Measurements from ENCODE around the gene CDH3. TPM values are rescaled to one million over a fixed set of nuclear protein-coding genes. Genes with fewer than 3 reads are reported as not detected.

Gene CDH3
- polyA plus RNA-seq, 12 donors: 0.44 to 80.2 (median 1.1) TPM; not detected in 1

DNA sequence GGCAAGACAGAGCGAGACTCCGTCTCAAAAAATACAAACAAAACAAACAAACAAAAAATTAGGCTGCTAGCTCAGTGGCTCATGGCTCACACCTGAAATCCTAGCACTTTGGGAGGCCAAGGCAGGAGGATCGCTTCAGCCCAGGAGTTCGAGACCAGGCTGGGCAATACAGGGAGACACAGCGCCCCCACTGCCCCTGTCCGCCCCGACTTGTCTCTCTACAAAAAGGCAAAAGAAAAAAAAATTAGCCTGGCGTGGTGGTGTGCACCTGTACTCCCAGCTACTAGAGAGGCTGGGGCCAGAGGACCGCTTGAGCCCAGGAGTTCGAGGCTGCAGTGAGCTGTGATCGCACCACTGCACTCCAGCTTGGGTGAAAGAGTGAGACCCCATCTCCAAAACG is 91.5 kb downstream of the CDH3 start:
- no peak for DNase-seq

DNA sequence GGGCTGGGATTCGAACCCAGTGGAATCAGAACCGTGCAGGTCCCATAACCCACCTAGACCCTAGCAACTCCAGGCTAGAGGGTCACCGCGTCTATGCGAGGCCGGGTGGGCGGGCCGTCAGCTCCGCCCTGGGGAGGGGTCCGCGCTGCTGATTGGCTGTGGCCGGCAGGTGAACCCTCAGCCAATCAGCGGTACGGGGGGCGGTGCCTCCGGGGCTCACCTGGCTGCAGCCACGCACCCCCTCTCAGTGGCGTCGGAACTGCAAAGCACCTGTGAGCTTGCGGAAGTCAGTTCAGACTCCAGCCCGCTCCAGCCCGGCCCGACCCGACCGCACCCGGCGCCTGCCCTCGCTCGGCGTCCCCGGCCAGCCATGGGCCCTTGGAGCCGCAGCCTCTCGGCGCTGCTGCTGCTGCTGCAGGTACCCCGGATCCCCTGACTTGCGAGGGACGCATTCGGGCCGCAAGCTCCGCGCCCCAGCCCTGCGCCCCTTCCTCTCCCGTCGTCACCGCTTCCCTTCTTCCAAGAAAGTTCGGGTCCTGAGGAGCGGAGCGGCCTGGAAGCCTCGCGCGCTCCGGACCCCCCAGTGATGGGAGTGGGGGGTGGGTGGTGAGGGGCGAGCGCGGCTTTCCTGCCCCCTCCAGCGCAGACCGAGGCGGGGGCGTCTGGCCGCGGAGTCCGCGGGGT is 92.1 kb downstream of the CDH3 start, which contains the start of gene CDH1:
CDH1 (plus strand) TSS at position 247 of the 684 bp plus-strand sequence; CDS start at position 371, 124 bp downstream.
- DNase-seq: no peak

- no peak for DNase-seq
Measured at GRCh38 chr16:68737730-68738629, 92.9 kb downstream of the CDH3 start.

DNA sequence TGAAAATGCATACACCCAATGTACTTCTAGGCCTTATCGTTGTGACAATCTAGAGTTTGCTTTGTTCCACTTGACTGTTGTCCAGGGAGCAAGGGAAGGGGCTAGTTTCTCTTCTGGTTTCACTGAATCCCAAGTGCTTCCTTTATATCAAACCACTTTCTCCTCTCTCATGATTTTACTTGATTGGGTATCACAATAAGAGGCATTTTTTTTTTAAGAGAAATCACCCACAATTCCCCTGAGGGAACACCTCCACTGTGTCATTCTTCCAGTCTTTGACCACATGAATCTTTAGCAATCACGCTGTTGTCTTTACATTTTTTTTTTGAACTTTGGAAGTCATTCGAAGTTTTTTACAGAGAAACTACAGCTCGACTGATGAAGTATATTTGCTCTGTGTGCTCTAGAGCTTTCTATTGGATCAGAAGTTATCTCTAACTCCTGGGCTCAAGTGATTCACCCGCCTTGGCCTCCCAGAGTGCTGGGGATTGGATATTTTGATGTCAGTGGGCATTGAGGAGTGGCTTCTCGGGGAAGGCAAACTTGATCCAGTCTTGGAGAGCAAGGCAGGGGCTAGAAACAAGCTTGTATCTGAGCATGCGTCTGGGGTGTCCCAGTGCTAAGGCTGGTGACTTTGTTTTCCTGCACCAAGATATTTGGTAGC is 95.0 kb downstream of the CDH3 start:
- DNase-seq: no peak

DNA sequence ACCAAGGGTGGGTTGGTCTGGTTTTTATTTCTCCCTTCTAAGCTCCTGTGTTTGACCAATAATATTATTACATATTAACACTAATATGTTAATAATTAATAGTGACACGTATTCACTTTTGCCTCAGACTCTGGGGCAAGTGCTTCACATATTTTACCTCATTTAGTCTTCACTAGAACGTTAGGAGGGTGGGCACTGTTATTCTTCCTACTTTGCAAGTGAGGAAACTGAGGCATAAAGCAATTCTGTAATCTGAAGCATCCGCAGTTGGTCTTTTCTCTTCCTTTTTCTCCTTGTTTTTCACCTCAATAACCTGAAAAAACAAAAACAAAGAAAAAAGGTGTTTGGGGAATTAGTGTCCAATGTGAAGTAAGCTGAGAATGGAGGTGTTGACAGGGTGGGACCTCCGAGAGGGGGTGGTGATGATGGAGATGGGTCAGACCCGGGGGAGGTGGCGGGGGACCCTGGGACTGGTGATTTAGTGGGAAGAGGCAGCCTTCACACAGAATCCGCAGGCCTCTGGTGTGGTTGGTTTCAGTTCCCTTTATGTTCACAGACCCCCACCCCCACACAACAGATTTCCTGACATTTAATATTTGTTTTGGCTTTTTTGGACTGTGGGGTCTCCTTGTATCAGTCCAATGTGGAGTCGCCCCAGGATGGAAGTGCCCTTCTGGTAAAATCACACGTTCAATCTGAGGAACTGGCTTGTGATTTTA is 95.7 kb downstream of the CDH3 start:
- no peak for DNase-seq

GRCh38 chr16:68743664-68744063 is 98.6 kb downstream of the CDH3 start:
- no peak for DNase-seq

DNA sequence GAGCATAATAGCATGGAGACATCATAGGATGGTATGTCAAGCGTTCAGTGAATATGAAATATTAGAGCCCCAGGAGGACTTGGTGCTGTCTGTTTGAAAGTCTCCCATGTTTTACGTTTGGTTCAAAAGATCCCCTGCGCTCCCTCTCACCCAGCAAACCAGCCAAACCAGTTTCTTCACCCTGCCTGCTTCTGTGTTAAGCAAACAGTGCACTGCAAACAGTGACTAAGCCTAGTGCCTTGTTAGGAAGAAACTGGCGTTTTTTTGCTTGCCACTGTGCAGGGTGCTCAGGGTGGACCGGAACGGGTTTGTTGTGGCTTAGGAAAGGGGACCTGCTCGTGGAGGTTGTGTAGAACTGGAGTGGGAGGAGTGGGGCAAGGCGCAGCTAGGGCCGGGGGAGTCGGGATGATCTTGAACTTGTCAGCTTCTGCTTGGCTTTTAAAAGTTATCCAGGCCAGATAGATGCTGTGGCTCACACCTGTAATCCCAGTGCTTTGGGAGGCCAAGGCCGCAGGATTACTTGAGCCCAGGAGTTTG is 99.7 kb downstream of the CDH3 start:
- DNase-seq: no peak

GRCh38 chr16:68746951-68747350 is 101.8 kb downstream of the CDH3 start:
- DNase-seq: no peak

GRCh38 chr16:68749432-68749831 is 104.3 kb downstream of the CDH3 start:
- no peak for DNase-seq

Other genes starting within 250 kb of the CDH3 start
- gene SMPD3, start 196.8 kb upstream of the CDH3 start, polyA plus RNA-seq (ENCODE audit: insufficient read length in 12 of 12): 10 to 100 TPM in 1 of 12 donors, 1 to 10 TPM in 4, under 1 TPM in 6, not detected in 1; 0.59 to 18.6 (median 0.85) TPM
- gene ZFP90, start 106.0 kb upstream of the CDH3 start, polyA plus RNA-seq (ENCODE audit: insufficient read length in 12 of 12): 10 to 100 TPM in 10 of 12 donors, 1 to 10 TPM in 1, not detected in 1; 9.5 to 29.1 (median 18.1) TPM
- gene CDH1, start 92.0 kb downstream of the CDH3 start, polyA plus RNA-seq (ENCODE audit: insufficient read length in 12 of 12): 10 to 100 TPM in 3 of 12 donors, 1 to 10 TPM in 8, not detected in 1; 1.4 to 69.6 (median 2.5) TPM
- gene TANGO6, start 198.2 kb downstream of the CDH3 start, polyA plus RNA-seq (ENCODE audit: insufficient read length in 12 of 12): 10 to 100 TPM in 1 of 12 donors, 1 to 10 TPM in 10, not detected in 1; 4.6 to 23.6 (median 5.7) TPM